Measurements from ENCODE around the gene CREB5.

CREB5 gene

GRCh38 chr7:28748346-28748745 is 336.0 kb downstream of the CREB5 start:
- DNase-seq (ENCODE audit: low spot score), result no peak

GRCh38 chr7:28748933-28749584 is 336.7 kb downstream of the CREB5 start:
- peak; percentile 91 for DNase-seq (ENCODE audit: low spot score)

- DNase-seq (ENCODE audit: low spot score), result no peak
Measured at GRCh38 chr7:28749638-28750037, 337.3 kb downstream of the CREB5 start.

- no peak for DNase-seq (ENCODE audit: low spot score)
Measured at GRCh38 chr7:28750981-28751380, 338.7 kb downstream of the CREB5 start.

- no peak for DNase-seq (ENCODE audit: low spot score)
Measured at GRCh38 chr7:28753613-28754012, 341.3 kb downstream of the CREB5 start.

- no peak for DNase-seq (ENCODE audit: low spot score)
Measured at GRCh38 chr7:28754027-28754426, 341.7 kb downstream of the CREB5 start.

- no peak for DNase-seq (ENCODE audit: low spot score)
Measured at GRCh38 chr7:28754447-28754846, 342.1 kb downstream of the CREB5 start.

- peak; percentile 18 for DNase-seq (ENCODE audit: low spot score)
Measured at GRCh38 chr7:28755255-28755654, 342.9 kb downstream of the CREB5 start.

- no peak for DNase-seq (ENCODE audit: low spot score)
Measured at GRCh38 chr7:28758186-28758585, 345.9 kb downstream of the CREB5 start.

- no peak for DNase-seq (ENCODE audit: low spot score)
Measured at GRCh38 chr7:28759475-28759971, 347.2 kb downstream of the CREB5 start.

- DNase-seq (ENCODE audit: low spot score), result no peak
Measured at GRCh38 chr7:28761505-28761904, 349.2 kb downstream of the CREB5 start.

- DNase-seq (ENCODE audit: low spot score), result no peak
Measured at GRCh38 chr7:28762651-28763050, 350.3 kb downstream of the CREB5 start.

- no peak for DNase-seq (ENCODE audit: low spot score)
Measured at GRCh38 chr7:28766359-28766758, 354.0 kb downstream of the CREB5 start.

GRCh38 chr7:28767356-28767755 is 355.0 kb downstream of the CREB5 start:
- DNase-seq (ENCODE audit: low spot score), result no peak

- DNase-seq (ENCODE audit: low spot score), result peak; percentile 48
Measured at GRCh38 chr7:28768577-28769147, 356.3 kb downstream of the CREB5 start.

GRCh38 chr7:28771906-28772622 is 359.7 kb downstream of the CREB5 start:
- no peak for DNase-seq (ENCODE audit: low spot score)

GRCh38 chr7:28773423-28774145 is 361.3 kb downstream of the CREB5 start:
- no peak for DNase-seq (ENCODE audit: low spot score)

- no peak for DNase-seq (ENCODE audit: low spot score)
Measured at GRCh38 chr7:28774261-28774988, 362.1 kb downstream of the CREB5 start.

GRCh38 chr7:28776463-28777157 is 364.3 kb downstream of the CREB5 start:
- DNase-seq (ENCODE audit: low spot score), result no peak

GRCh38 chr7:28778786-28779185 is 366.5 kb downstream of the CREB5 start:
- DNase-seq (ENCODE audit: low spot score), result no peak

GRCh38 chr7:28779954-28780353 is 367.6 kb downstream of the CREB5 start:
- no peak for DNase-seq (ENCODE audit: low spot score)

Measured in RKO (cell line).